Posterior vena cava (tissue), 2 donors: ENCODE results near the gene HNRNPA1. TPM values are rescaled to one million over a fixed set of nuclear protein-coding genes. Genes with fewer than 3 reads are reported as not detected.
"Not testable (repeated sequence)": the region's sequence is repeated elsewhere in the genome, so short reads cannot be mapped to it uniquely, and the experiment has no call there.

ENCODE experiments used
- DNase-seq: peaks from one replicate; pipeline ENCODE4 v3.0.0-alpha.2; 2020; ENCODE audit warnings: low spot score
- intact Hi-C, 2 donors: fragments of 100-400 bp; cut with DNase I; formaldehyde crosslinking; loops; one replicate each; pipeline versions ENCODE4 v1.14.1 to v1.14.2; 2022 to 2023
- total RNA-seq, 2 donors: library from RNA; stranded (reverse); fragmentation: NEBNext Ultra II Directional; extraction: Animal tissue kit (Norgen Biotek cat#: 25700); gene quantifications; one replicate each; pipeline ENCODE4 v1.2.1, GENCODE V29; 2021
- donor health status: DM: yes; HTN: yes; CAD: no.
- donor health status: DM: yes; HTN: yes; CAD: no.

The HNRNPA1 gene
- total RNA-seq, 2 donors from 2014 or later, result 503 to 615 TPM

- DNase-seq, result not testable (repeated sequence)
- intact Hi-C loops, result loop anchor here in 1 of 2 donors (5.0 kb wide), 1 partner anchor 688 kb away; no protein-coding TSS in a partner anchor
These were observed 45.0 kb downstream of the HNRNPA1 start for GRCh38 chr12:54325442-54326109.

- DNase-seq, result no peak
- intact Hi-C loops, result loop anchor here in 1 of 2 donors (5.0 kb wide), 1 partner anchor 691 kb away; no protein-coding TSS in a partner anchor
These were observed 48.2 kb downstream of the HNRNPA1 start for GRCh38 chr12:54328595-54329337.

GRCh38 chr12:54329759-54330158 is 49.2 kb downstream of the HNRNPA1 start:
- intact Hi-C loops, result loop anchor here (2.0 to 5.0 kb wide), 2 partner anchors 47 to 692 kb away; no protein-coding TSS in a partner anchor
- peak; percentile 35 for DNase-seq

- DNase-seq, result peak; percentile 13
- intact Hi-C loops, result loop anchor here in 1 of 2 donors (2.0 kb wide), 1 partner anchor 48 kb away; no protein-coding TSS in a partner anchor
These were observed 49.9 kb downstream of the HNRNPA1 start for GRCh38 chr12:54330442-54330841.

GRCh38 chr12:54331461-54331860 is 50.9 kb downstream of the HNRNPA1 start:
- intact Hi-C loops, result loop anchor here in 1 of 2 donors (2.0 kb wide), 1 partner anchor 49 kb away; no protein-coding TSS in a partner anchor
- DNase-seq, result no peak

GRCh38 chr12:54333420-54334034 is 53.0 kb downstream of the HNRNPA1 start:
- intact Hi-C loops, result no loop called here

More at GRCh38 chr12:54333420-54334034, 53.0 kb downstream of the HNRNPA1 start:
- no peak for DNase-seq

Other genes with a start within 250 kb of the HNRNPA1 start
- gene HOXC5, start 247.7 kb upstream of the HNRNPA1 start, total RNA-seq, result 1 to 10 TPM; 2.9 to 5.6 TPM
- 10 to 100 TPM; 17.1 to 19.4 TPM for gene HOXC4, start 226.9 kb upstream of the HNRNPA1 start, total RNA-seq
- gene SMUG1, start 91.7 kb upstream of the HNRNPA1 start, total RNA-seq, result 10 to 100 TPM; 21.2 to 25.7 TPM
- gene CBX5, start 604 bp upstream of the HNRNPA1 start, total RNA-seq, result 10 to 100 TPM; 46.2 to 56.2 TPM
- 1 to 10 TPM; 1.6 to 3.5 TPM for gene NFE2, start 20.3 kb downstream of the HNRNPA1 start, total RNA-seq
- gene COPZ1, start 44.4 kb downstream of the HNRNPA1 start, total RNA-seq, result 10 to 100 TPM; 80.2 to 80.6 TPM
- gene GPR84, start 83.8 kb downstream of the HNRNPA1 start, total RNA-seq, result 1 to 10 TPM; 1.6 to 2.5 TPM
- 10 to 100 TPM; 19.3 to 23.2 TPM for gene ZNF385A, start 104.0 kb downstream of the HNRNPA1 start, total RNA-seq
- 1,000 to 10,000 TPM in 1 of 2 donors, 100 to 1,000 TPM in 1; 833 to 1,151 TPM for gene ITGA5, start 138.5 kb downstream of the HNRNPA1 start, total RNA-seq
- gene GTSF1, start 192.9 kb downstream of the HNRNPA1 start, total RNA-seq, result under 1 TPM in 1 of 2 donors, not detected in 1; 0.69 TPM
- 10 to 100 TPM; 41.4 to 46.4 TPM for gene NCKAP1L, start 217.0 kb downstream of the HNRNPA1 start, total RNA-seq